Hepatic stellate cell (primary cell): ENCODE data around the gene RGS4.
"Not testable (repeated sequence)": the region's sequence is repeated elsewhere in the genome, so short reads cannot be mapped to it uniquely, and the experiment has no call there.

ENCODE experiments used
- DNase-seq: peaks from one replicate; pipeline ENCODE4 v3.0.0; 2011; ENCODE audit warnings: low spot score

The RGS4 gene

DNA sequence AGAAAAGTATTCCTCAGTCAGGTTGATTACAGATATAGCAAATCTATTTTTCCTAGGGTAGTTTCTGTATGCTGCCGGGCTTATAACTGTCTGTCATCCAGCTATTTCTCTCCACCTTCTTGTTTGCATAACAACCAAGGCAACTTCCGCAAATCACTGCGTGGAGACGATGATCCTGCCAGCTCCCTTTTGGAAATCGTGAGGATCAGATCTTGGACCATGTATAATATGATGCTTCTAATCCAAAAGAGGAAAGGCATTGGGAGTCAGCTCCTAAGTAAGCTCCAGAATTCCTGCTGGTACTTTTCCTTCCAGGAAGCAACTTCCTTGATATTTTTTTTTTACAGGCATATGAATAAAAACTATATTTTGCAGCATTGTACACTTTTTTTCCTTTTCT is 445 bp upstream of the RGS4 start:
- no peak for DNase-seq

- DNase-seq, result no peak
These were observed 605 bp downstream of the RGS4 start for GRCh38 chr1:163069655-163070277.

GRCh38 chr1:163071405-163072255 is 2.5 kb downstream of the RGS4 start:
- peak; percentile 30 for DNase-seq

GRCh38 chr1:163072658-163073057 is 3.5 kb downstream of the RGS4 start:
- DNase-seq, result no peak

DNA sequence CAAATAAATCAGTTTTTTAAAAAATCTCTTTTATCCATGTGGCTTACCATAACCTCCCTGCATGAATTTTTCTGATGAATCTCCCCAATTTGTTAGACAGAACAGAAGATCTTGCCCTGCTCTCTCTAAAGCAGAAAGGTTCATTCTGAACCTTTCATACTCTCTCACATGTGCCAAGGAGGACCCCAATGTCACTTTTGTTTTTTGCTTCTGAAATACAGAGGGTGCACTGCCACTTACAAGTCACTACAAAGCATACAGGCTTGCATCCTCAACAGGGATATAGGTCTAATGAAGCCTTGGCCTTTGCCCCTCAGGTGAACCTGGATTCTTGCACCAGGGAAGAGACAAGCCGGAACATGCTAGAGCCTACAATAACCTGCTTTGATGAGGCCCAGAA is 4.8 kb downstream of the RGS4 start:
- DNase-seq, result no peak

DNA sequence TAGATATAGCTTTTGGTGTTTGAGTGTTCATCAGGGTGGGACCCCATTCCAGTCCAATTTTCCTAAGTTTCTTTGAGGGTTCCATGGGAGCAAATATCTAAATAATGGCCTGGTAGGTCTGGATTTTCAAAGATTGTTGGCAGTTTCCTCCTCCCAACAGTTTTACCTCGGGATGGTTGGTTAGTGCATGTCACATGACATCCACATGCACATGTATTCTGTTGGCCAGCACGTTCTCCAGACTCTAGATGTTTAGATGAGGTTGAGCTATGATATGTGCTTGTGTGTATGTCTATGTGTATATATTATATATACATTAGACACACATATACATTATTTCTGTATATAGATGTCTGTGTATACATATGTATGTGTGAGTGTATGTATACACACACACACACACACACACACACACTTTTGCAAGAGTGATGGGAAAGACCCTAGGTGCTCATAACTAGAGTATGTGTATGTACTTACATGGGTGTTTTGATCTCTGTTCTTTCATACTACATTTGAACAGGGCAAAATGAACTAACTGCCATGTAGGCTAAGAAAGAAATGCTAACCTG is 5.6 kb downstream of the RGS4 start:
- no peak for DNase-seq

DNA sequence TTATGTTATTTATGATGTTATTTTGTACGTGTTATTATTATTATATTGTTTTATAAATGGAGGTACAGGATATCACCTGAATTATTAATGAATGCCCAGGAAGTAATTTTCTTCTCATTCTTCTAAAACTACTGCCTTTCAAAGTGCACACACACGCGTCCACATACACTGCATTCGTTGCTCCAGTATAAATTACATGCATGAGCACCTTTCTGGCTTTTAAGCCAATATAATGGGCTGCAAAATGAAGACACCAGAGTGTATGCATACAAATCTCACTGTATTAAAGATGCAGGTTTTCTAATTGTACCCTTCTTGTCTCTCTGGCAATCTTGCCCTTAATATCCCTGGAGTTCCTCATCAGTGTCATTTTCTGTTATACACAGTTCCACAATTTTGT is 6.9 kb downstream of the RGS4 start:
- DNase-seq, result no peak

- DNase-seq, result no peak
These were observed 7.3 kb downstream of the RGS4 start for GRCh38 chr1:163076446-163076845.

DNA sequence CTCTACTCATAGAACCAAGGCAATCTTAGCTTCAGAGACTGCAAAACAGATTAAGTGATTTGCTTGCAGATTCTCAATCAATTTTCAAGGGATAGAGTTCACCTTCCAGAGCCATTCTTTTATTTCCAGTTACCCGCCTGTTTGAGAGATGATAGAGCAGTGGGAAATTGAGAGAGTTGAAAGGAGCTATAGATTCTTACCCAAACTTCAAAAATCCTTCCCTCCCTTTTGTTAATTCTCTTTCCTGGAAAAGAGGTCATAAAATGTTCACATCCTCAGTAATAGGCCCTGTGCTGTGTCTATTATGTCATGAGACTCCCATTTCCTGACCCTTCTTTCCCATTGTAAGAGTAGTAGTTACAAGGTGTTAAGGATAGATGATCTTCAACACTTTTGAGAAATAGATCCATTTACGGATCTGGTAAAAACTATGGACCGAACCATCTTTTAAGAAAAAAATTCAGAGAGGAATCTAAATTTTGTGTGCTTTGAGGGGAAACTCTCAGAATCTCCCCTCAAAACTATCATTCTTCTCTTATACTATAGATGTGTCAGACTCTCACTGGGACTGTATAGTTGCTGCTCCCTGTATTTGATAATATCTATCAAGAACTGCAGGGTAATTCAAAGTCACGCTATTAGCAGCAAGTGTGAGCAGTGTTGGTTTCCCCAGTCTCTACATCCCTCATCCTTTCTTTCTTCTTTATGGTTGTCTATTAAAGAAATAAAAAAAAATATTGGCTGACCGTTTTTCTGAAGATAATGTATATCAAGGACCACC is 8.0 kb downstream of the RGS4 start:
- DNase-seq, result no peak

DNA sequence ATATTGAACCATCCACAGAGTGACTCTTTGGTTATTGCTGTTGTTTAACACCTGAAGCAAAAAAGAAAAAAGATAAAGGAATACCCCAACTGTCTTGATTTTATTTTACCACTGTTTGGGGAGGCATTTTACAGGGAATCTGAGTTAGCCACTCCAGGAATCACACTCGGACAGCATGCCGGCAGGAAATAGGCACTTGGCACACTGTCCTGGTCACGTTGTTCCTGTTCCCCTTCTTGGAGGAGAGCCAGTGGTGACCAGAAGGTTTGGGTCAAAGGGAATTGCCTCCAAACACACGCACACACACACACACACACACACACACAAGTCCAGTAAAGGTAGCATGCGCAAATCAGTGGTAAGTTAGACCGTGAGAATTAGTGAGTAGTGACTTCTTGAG is 13.8 kb downstream of the RGS4 start:
- DNase-seq, result no peak

DNA sequence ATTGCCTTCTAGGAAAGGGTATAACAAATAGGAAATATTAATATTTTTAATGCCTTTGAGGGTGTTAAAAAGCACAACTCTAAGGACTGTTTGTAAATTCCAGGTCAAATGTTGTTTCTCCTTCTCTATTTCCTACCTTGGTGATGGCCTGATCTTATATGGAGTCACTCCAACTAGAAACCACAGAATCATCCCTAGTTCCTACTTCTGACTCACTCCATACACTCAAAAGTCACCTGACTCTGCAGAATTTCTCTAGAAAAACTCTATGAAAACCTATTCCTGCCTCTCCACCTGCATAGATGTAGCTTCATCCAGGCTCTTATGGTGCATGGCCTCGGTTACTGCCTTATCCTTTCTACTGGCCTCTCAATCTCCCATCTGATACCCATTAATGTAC is 14.5 kb downstream of the RGS4 start:
- DNase-seq, result no peak

GRCh38 chr1:163084330-163084729 is 15.2 kb downstream of the RGS4 start:
- DNase-seq, result no peak

DNA sequence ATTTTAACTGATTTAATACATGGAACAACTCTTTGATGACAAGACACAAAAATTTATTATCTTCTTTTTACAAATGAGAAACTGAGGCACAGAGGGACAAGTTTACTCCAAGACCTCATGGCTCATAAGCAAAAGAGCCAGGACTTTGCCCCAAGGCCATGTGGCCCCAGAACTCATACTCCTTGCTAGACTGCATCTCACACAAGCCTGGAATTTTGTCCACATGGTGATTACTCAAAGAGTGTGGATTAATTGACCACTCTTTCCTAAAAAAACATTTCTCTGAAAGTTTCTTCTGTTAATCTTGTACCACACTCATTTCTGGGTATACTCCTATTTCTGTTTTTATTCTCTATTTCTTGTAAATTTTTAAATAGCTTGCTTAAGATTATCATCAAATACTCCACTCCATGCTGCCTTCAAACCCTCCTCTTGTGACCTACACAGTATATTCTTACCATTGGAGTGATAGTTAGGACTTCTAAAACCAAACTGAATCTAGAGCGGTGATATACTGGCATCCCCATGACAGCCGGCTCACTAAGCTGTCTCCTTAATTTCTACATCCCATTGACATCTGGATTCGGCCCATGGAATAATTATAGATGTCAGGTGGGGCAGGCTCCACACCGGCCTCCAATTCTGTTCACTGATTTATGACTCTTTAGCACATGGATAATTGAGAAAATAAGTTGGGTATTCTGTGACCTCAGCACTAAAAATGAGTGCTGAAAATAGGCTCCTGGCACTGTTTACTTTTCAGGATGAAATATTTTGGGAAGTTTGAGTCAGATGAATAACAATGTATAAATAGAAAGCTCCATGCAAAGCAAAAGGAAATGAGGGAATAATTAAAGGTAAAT is 16.1 kb downstream of the RGS4 start:
- no peak for DNase-seq

DNA sequence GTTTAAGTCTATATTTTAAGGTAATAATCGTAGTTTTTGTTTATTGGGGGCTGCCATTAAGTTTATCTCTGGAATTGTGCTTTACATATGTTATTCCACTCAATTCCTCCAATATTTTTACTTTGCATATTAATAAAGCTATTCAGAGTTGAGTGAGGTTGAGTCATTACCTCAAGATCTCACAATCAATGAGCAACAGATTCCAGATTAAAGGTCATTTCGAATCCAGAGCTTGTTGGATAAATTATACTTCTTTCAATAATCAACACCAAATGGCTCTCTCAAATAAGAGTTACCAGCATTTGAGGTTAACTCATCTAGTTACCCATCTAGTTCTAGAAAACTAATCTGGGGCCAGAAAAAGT is 16.7 kb downstream of the RGS4 start:
- DNase-seq, result no peak

GRCh38 chr1:163089117-163089516 is 20.0 kb downstream of the RGS4 start:
- not testable (repeated sequence) for DNase-seq

DNA sequence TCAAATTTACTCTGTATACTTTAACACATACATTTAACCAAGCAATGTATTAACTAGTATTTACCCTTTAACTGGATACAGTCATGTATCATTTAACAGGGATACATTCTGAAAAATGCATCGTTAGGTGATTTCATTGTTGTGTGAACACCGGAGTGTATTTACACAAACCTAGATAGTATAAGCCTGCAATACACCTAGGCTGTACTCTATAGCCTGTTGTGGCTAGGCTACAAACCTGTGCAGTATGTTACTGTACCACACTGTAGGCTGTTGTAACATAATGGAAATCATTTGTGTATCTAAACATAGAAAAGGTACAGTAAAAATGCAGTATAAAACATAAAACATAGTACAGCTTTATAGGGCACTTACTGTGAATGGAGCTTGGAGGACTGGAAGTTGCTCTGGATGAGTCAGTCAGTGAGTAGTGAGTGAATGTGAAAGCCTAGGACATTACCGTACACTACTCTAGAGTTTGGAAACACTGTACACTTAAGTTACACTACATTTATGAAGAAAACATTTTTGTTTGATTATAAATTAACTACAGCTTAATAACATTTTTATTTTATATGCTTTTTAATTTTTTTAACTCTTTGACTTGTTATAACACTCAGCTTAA is 21.3 kb downstream of the RGS4 start:
- DNase-seq, result no peak

DNA sequence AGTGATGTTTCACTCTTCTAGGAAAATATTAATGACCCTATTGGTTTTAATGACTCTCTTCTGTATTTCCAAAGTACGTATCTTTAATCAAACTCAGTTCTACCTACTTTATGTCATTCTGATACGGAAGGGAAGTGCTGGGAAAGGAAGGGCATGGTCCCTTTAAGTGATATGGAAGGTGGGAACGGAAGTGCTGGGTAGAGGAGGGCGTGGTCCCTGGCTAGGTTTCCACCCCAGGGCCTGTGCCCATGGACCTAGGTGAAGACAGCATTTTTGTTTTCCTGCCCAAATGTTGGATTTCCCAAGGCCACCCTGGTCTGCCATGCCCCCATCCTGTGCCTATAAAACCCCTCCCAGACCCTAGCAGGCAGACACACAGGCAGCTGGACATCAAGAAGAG is 24.0 kb downstream of the RGS4 start:
- no peak for DNase-seq

- no peak for DNase-seq
These were observed 24.4 kb downstream of the RGS4 start for GRCh38 chr1:163093579-163093978.

DNA sequence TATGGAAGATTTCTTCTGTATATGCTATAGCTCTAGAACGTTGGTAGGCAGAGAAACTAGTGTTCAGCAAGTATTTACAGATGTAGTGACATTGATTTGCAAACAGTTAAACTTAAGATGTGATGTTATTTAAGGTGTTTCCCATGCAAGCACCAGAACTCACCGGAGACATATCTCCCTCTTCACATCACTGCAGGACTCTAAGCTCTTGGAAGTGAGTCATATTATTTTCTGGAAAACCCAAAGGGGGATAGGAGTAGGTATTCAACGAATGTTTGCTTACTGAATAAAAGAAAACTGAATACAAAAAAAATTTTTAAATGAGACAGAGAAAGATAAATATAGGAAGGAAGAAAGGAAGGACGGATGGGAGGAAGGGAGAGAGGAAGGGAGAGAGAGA is 25.0 kb downstream of the RGS4 start:
- DNase-seq, result no peak

GRCh38 chr1:163094589-163094988 is 25.4 kb downstream of the RGS4 start:
- no peak for DNase-seq

DNA sequence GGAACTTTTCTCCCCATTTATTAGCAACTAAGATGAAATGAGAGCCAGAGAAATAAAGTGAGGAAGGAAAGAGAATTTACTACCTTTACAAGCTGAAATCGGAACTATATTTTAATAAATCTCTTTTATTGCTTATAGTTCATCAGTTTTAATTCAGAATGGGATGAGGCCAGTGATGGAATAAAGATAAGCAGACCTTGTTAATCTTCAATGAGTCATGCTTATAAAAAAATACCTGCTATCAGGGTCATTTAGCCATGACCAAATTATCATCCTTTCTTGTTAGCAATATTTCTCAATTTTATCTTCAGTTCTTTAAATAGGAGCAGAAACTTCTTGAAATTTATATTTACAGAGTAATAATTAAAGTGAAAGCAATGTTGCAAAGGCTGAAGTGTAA is 26.1 kb downstream of the RGS4 start:
- DNase-seq, result no peak
